Uterus (tissue), 2 donors: ENCODE data around the gene GOLGA6B.
"Not testable (repeated sequence)": the region's sequence is repeated elsewhere in the genome, so short reads cannot be mapped to it uniquely, and the experiment has no call there.

Experiments
- CTCF ChIP-seq, 4 experiments: fragments of 200-600 bp in 2 of 4; fragments of 450-650 bp in 2 of 4; sonication (generic) in 2 of 4; IDR thresholded peaks; one replicate each; pipeline ENCODE4 v1.5.1; 2016 to 2019; ENCODE audit warnings: antibody characterized with exemption in 4 of 4, mild to moderate bottlenecking in 2 of 4, moderate library complexity in 1 of 4
- POLR2A ChIP-seq, 2 donors: fragments of 450-650 bp; IDR thresholded peaks; one replicate each; pipeline ENCODE4 v1.6.1; 2016; ENCODE audit warnings: antibody characterized with exemption in 2 of 2, mild to moderate bottlenecking in 1 of 2, moderate library complexity in 1 of 2

- TF ChIP-seq POLR2A, CTCF (IDR thresholded peaks at IDR 0.05): not testable (repeated sequence)
Measured at GRCh38 chr15:72669803-72670202, 15.3 kb downstream of the GOLGA6B start.
